Activated naive CD8-positive, alpha-beta T cell treated with anti-CD3 and anti-CD28 coated beads, Interleukin-2, amount 50 U/mL, for 24 hours (primary cell): ENCODE data around the gene EPB41L4A.
A peak's percentile ranks its signal among the peaks of the same experiment; 100 is the strongest.
"Not testable (repeated sequence)": the region's sequence is repeated elsewhere in the genome, so short reads cannot be mapped to it uniquely, and the experiment has no call there.

Source experiments
- ATAC-seq: fragments of 150-1000 bp; cut with Tn5 transposase; one replicate; pipeline ENCODE4 v1.10.0; 2021
- DNase-seq: peaks from one replicate; pipeline ENCODE4 v3.0.0; 2021
- H3K27ac Mint-ChIP-seq: one replicate; pipeline ENCODE4 v1.8.0; 2021; ENCODE audit warnings: mild to moderate bottlenecking, mixed read lengths
- H3K27me3 Mint-ChIP-seq: one replicate; pipeline ENCODE4 v1.8.0; 2021; ENCODE audit warnings: mixed read lengths
- H3K36me3 Mint-ChIP-seq: one replicate; pipeline ENCODE4 v1.8.0; 2021; ENCODE audit warnings: low read depth, mixed read lengths
- H3K4me1 Mint-ChIP-seq: one replicate; pipeline ENCODE4 v1.8.0; 2021; ENCODE audit warnings: mixed read lengths
- H3K4me3 Mint-ChIP-seq: one replicate; pipeline ENCODE4 v1.8.0; 2021; ENCODE audit warnings: mild to moderate bottlenecking, moderate library complexity, mixed read lengths
- H3K9me3 Mint-ChIP-seq: one replicate; pipeline ENCODE4 v1.8.0; 2021; ENCODE audit warnings: mixed read lengths

The EPB41L4A gene

GRCh38 chr5:112222997-112223396 lies 196.1 kb downstream of the EPB41L4A start:
- H3K9me3 Mint-ChIP-seq, H3K36me3 Mint-ChIP-seq, ATAC-seq, H3K27me3 Mint-ChIP-seq, H3K4me3 Mint-ChIP-seq, H3K4me1 Mint-ChIP-seq, DNase-seq, H3K27ac Mint-ChIP-seq: not testable (repeated sequence)

GRCh38 chr5:112221128-112221527 lies 197.9 kb downstream of the EPB41L4A start:
- Mint-ChIP-seq H3K4me1 (no peaks in the 10 kb centered on the region), H3K27me3 (peaks cover 6% of the 10 kb centered on the region), H3K9me3 (no peaks in the 10 kb centered on the region), H3K27ac (no peak overlapping the region), H3K36me3 (no peaks in the 10 kb centered on the region), H3K4me3 (no peak overlapping the region)
- ATAC-seq: no peak
- no peak for DNase-seq

- ATAC-seq (no peak), DNase-seq (no peak)
- H3K9me3 Mint-ChIP-seq: no peaks in the 10 kb centered on the region
- H3K27ac Mint-ChIP-seq: no peak overlapping the region
- peaks cover 6% of the 10 kb centered on the region for H3K27me3 Mint-ChIP-seq
- no peaks in the 10 kb centered on the region for H3K4me1 Mint-ChIP-seq
- no peaks in the 10 kb centered on the region for H3K36me3 Mint-ChIP-seq
- H3K4me3 Mint-ChIP-seq: no peak overlapping the region
These were observed 200.1 kb downstream of the EPB41L4A start for GRCh38 chr5:112219000-112219399.

DNA sequence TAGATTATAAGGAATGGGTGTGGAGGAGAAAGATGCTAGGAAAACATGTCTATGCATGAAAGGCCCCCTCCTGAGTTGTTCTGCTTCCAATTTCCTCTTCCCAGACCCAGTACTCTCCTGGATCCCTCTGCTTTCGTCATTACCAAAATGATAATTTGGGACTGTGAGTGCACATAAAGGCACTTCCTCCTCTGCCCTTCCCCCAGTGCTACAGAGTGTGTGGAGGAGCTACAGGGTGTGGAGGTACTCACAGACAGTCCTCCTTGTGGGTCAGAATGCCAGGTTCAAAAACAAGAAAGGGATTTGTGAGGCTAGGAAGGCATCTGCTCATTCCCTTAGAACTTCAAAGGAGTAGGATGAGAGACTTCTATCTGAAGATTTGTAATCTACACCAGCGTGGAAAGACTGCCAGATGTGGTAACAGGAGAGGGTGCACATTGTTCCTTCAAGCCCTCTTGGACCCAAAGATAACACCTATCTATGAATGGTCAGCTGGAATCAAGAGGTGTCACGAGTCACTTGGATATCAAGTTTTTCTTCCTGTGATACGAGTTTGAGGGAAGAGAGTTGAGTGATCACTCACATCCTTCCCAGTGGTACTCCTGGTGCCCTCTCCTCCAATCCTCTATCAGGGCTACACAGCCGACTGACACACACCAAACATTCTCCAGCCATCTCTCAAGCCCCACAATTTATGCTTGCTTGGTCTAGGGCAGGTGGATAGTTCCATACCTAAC lies 201.1 kb downstream of the EPB41L4A start:
- DNase-seq: no peak
- Mint-ChIP-seq H3K36me3 (no peaks in the 10 kb centered on the region), H3K4me1 (no peaks in the 10 kb centered on the region), H3K4me3 (no peak overlapping the region), H3K27ac (no peak overlapping the region), H3K27me3 (peaks cover 6% of the 10 kb centered on the region), H3K9me3 (no peaks in the 10 kb centered on the region)
- ATAC-seq: no peak

DNA sequence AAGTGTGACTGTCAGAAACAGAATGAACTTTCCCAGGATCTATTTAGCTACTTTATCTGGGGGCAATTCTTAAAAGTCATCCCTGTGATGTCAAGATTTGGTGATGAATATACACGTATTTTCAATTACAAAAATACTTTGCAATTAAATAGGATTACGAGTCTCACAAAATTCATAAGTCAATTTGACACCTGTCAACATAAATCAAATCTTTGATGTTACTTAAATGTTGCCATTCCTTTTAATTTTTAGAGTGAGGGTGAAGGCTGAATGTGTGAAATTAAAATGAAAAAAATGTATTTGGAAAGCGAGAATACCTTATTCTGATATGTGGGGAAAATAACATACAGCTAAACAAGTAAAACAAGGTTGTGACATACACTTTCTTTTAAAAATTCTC lies 202.9 kb downstream of the EPB41L4A start:
- Mint-ChIP-seq H3K9me3 (no peaks in the 10 kb centered on the region), H3K4me3 (no peak overlapping the region), H3K27ac (no peak overlapping the region), H3K27me3 (peaks cover 6% of the 10 kb centered on the region), H3K36me3 (no peaks in the 10 kb centered on the region), H3K4me1 (no peaks in the 10 kb centered on the region)
- ATAC-seq (no peak), DNase-seq (no peak)

DNA sequence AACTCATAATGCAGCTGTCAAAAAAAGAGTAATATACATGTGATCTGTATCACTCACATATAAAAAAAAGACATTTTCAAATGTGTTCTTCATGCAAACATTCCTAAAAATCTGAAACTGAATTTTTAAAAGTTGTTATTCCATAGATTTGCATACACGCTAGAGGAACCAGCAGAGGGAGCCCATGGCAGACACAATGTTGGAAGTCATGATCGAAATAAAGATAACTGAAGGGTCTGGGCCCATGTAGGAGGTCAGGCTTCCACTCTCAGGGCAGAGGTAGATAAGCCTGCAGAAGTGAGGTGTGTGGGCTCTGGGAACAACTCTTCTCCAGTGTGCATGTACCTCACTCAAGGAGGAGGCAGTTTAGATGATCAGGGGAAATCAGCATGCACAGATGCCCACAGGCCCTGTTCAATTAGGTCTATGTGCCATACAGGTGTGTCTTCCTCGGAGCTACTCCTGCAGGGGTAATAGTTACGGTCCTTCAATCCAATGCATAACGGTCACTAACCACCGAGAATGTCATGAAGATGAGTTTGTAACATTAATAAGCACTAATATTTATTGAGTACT lies 208.6 kb downstream of the EPB41L4A start:
- Mint-ChIP-seq H3K27ac (no peak overlapping the region), H3K27me3 (peaks cover 19% of the 10 kb centered on the region), H3K4me1 (no peaks in the 10 kb centered on the region), H3K36me3 (no peaks in the 10 kb centered on the region), H3K4me3 (no peak overlapping the region), H3K9me3 (no peaks in the 10 kb centered on the region)
- DNase-seq (no peak), ATAC-seq (no peak)

- H3K27ac Mint-ChIP-seq: no peak overlapping the region
- H3K9me3 Mint-ChIP-seq: no peaks in the 10 kb centered on the region
- DNase-seq: no peak
- no peak overlapping the region for H3K4me3 Mint-ChIP-seq
- H3K27me3 Mint-ChIP-seq: peaks cover 30% of the 10 kb centered on the region
- no peaks in the 10 kb centered on the region for H3K36me3 Mint-ChIP-seq
- no peaks in the 10 kb centered on the region for H3K4me1 Mint-ChIP-seq
- peak; percentile 40 for ATAC-seq
These were observed 210.1 kb downstream of the EPB41L4A start for GRCh38 chr5:112208699-112209615.

DNA sequence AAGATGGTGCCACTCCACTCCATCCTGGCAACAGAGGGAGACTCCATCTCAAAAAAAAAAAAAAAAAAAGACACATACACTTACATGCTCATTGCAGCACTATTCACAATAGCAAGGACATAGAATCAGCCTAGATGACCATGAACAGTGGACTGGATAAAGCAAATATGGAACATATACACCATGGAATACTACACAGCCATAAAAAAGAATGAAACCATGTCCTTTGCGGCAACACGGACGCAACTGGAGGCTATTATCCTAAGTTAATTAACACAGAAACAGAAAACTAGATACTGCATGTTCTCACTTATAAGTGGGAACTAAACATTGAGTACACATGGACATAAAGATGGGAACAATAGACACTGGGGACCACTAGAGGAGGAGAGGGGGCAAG lies 210.9 kb downstream of the EPB41L4A start:
- DNase-seq, ATAC-seq, H3K9me3 Mint-ChIP-seq, H3K4me1 Mint-ChIP-seq, H3K4me3 Mint-ChIP-seq, H3K36me3 Mint-ChIP-seq, H3K27ac Mint-ChIP-seq: not testable (repeated sequence)
- peaks cover 33% of the 10 kb centered on the region for H3K27me3 Mint-ChIP-seq

DNA sequence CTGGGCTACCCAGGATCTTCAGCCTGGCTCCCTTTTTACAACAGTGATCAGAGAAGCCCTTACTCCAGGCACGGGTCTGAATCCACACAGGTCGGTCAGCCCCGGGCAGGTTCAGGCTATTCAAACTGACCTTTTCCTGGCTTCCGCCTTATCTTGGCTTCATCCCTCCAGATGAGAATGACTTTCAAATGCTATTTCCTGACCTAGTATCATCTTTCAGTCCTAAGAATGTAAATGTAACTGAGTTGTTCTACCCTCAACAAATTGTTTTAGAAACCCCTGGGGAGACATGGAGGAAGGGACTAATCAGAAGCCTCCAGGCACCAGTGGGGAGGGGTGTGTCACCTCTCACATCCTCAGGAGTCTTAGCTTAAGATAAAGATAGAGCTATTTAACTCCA lies 213.2 kb downstream of the EPB41L4A start:
- DNase-seq (no peak), ATAC-seq (no peak)
- H3K4me3 Mint-ChIP-seq: no peak overlapping the region
- H3K27ac Mint-ChIP-seq: no peak overlapping the region
- no peaks in the 10 kb centered on the region for H3K9me3 Mint-ChIP-seq
- H3K36me3 Mint-ChIP-seq: no peaks in the 10 kb centered on the region
- H3K27me3 Mint-ChIP-seq: peaks cover 41% of the 10 kb centered on the region
- peaks cover 1% of the 10 kb centered on the region for H3K4me1 Mint-ChIP-seq

DNA sequence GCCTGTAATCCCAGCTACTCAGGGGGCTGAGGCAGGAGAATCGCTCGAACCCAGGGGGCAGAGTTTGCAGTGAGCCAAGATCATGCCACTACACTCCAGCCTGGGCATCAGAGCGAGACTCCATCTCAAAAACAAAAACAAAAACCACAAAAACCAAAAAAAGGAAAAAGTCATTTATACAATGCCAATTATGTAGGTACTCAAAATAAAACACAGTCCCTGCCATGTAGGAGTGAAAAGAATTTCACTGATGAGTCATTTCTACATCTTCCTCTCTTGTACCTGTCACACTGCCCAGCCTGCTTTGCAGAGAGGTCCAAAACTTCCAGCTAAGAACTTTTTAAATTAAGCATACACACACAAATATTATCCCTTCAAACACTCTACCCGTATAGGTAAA lies 215.8 kb downstream of the EPB41L4A start:
- Mint-ChIP-seq H3K4me3 (no peak overlapping the region), H3K27ac (no peak overlapping the region), H3K36me3 (no peaks in the 10 kb centered on the region), H3K27me3 (peaks cover 60% of the 10 kb centered on the region), H3K9me3 (no peaks in the 10 kb centered on the region), H3K4me1 (peaks cover 1% of the 10 kb centered on the region)
- DNase-seq: no peak
- ATAC-seq: no peak

- no peak for DNase-seq
- H3K27ac Mint-ChIP-seq: no peak overlapping the region
- H3K4me3 Mint-ChIP-seq: no peak overlapping the region
- H3K27me3 Mint-ChIP-seq: peaks cover 60% of the 10 kb centered on the region
- H3K9me3 Mint-ChIP-seq: no peaks in the 10 kb centered on the region
- no peaks in the 10 kb centered on the region for H3K36me3 Mint-ChIP-seq
- no peak for ATAC-seq
- H3K4me1 Mint-ChIP-seq: peaks cover 1% of the 10 kb centered on the region
These were observed 216.4 kb downstream of the EPB41L4A start for GRCh38 chr5:112202694-112203093.

DNA sequence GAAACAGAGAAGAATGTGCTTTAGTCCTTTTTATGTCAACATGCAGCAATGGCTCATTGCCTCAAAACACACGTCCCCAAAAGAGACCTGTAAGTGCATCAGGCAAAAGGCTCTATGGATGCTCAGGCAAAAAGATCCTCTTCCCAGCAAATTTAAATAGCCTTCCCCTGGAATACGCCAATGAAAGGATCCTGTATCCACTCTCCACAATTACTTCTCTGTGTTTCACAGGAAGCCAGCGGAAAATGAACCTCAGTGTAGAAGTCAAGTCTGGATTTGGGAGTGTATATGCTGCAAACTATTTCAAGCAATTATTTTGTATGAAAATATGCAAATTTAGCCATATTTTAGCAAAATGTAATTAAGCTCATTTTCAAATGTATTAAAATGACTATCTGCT lies 217.9 kb downstream of the EPB41L4A start:
- DNase-seq: no peak
- ATAC-seq: no peak
- Mint-ChIP-seq H3K4me3 (no peak overlapping the region), H3K36me3 (no peaks in the 10 kb centered on the region), H3K27ac (no peak overlapping the region), H3K9me3 (no peaks in the 10 kb centered on the region), H3K4me1 (peaks cover 1% of the 10 kb centered on the region), H3K27me3 (peaks cover 47% of the 10 kb centered on the region)

GRCh38 chr5:112200131-112200530 lies 218.9 kb downstream of the EPB41L4A start:
- ATAC-seq (no peak), DNase-seq (no peak)
- no peak overlapping the region for H3K27ac Mint-ChIP-seq
- H3K4me1 Mint-ChIP-seq: peaks cover 1% of the 10 kb centered on the region
- H3K4me3 Mint-ChIP-seq: no peak overlapping the region
- H3K36me3 Mint-ChIP-seq: no peaks in the 10 kb centered on the region
- no peaks in the 10 kb centered on the region for H3K9me3 Mint-ChIP-seq
- peaks cover 39% of the 10 kb centered on the region for H3K27me3 Mint-ChIP-seq

DNA sequence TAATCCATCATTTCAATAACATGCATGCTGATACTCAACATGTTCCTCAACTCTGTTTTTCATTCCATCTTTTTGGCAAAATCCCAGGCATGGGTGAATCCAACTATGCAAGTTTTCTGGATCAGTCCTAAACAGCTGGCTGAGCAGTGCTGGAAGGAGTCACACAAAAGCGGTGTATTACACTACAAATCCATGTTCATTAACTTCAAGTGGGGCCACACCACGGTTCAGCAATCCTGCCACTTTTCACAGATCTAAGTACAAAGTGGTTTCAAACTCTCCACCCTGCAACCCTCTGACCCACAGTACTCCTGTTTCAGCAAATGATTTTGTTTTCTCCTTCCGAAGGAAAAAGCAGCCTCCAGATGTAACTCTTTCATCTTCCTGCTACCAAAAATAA lies 222.5 kb downstream of the EPB41L4A start:
- no peaks in the 10 kb centered on the region for H3K9me3 Mint-ChIP-seq
- ATAC-seq: no peak

DNA sequence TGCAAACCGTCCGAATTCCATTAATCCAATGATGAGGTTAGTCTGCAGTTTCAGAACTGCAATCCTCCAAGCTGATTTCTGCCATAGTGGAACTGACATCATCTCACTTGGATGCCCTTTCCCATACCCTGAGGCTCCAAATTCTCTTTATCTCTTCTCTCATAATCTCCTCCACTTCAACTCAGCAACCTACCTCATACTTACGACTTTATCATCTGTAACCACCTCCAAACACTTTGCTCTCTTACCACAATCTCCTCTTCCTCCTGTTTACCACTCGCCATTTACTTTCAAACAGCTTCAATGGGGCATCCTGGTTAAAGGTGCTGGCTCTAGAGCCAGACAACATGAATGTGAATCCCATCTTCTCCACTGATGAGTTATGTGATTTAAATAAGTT lies 223.2 kb downstream of the EPB41L4A start:
- H3K27ac Mint-ChIP-seq: no peak overlapping the region
- H3K36me3 Mint-ChIP-seq: no peaks in the 10 kb centered on the region
- no peaks in the 10 kb centered on the region for H3K4me1 Mint-ChIP-seq
- ATAC-seq (no peak), DNase-seq (no peak)
- peaks cover 22% of the 10 kb centered on the region for H3K27me3 Mint-ChIP-seq
- H3K4me3 Mint-ChIP-seq: no peak overlapping the region
- no peaks in the 10 kb centered on the region for H3K9me3 Mint-ChIP-seq

More for the DNA sequence above, 222.5 kb downstream of the EPB41L4A start:
- Mint-ChIP-seq H3K36me3 (no peaks in the 10 kb centered on the region), H3K27me3 (peaks cover 22% of the 10 kb centered on the region), H3K27ac (no peak overlapping the region), H3K4me3 (no peak overlapping the region), H3K4me1 (no peaks in the 10 kb centered on the region)
- DNase-seq: no peak
